ENCODE data around the gene PTPRG. TPM values are rescaled to one million over a fixed set of nuclear protein-coding genes. Genes with fewer than 3 reads are reported as not detected.

The PTPRG gene
- total and polyA plus RNA-seq, 10 of the 15 experiments (the other 5 are each of a cell fraction or from before 2014, with no cell fraction given) = 0.29 to 20.7 (median 1.4) TPM

- TF ChIP-seq, protein P1, sequence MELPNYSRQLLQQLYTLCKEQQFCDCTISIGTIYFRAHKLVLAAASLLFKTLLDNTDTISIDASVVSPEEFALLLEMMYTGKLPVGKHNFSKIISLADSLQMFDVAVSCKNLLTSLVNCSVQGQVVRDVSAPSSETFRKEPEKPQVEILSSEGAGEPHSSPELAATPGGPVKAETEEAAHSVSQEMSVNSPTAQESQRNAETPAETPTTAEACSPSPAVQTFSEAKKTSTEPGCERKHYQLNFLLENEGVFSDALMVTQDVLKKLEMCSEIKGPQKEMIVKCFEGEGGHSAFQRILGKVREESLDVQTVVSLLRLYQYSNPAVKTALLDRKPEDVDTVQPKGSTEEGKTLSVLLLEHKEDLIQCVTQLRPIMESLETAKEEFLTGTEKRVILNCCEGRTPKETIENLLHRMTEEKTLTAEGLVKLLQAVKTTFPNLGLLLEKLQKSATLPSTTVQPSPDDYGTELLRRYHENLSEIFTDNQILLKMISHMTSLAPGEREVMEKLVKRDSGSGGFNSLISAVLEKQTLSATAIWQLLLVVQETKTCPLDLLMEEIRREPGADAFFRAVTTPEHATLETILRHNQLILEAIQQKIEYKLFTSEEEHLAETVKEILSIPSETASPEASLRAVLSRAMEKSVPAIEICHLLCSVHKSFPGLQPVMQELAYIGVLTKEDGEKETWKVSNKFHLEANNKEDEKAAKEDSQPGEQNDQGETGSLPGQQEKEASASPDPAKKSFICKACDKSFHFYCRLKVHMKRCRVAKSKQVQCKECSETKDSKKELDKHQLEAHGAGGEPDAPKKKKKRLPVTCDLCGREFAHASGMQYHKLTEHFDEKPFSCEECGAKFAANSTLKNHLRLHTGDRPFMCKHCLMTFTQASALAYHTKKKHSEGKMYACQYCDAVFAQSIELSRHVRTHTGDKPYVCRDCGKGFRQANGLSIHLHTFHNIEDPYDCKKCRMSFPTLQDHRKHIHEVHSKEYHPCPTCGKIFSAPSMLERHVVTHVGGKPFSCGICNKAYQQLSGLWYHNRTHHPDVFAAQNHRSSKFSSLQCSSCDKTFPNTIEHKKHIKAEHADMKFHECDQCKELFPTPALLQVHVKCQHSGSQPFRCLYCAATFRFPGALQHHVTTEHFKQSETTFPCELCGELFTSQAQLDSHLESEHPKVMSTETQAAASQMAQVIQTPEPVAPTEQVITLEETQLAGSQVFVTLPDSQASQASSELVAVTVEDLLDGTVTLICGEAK (IDR thresholded peaks at IDR 0.05; ENCODE audit: borderline replicate concordance) = no peak
- TF ChIP-seq, protein P2, sequence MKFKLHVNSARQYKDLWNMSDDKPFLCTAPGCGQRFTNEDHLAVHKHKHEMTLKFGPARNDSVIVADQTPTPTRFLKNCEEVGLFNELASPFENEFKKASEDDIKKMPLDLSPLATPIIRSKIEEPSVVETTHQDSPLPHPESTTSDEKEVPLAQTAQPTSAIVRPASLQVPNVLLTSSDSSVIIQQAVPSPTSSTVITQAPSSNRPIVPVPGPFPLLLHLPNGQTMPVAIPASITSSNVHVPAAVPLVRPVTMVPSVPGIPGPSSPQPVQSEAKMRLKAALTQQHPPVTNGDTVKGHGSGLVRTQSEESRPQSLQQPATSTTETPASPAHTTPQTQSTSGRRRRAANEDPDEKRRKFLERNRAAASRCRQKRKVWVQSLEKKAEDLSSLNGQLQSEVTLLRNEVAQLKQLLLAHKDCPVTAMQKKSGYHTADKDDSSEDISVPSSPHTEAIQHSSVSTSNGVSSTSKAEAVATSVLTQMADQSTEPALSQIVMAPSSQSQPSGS (IDR thresholded peaks at IDR 0.05; ENCODE audit: low read length) = no peak
- no peak for TF ChIP-seq RBBP5 (conservative IDR thresholded peaks at IDR 0.05)
Observed at GRCh38 chr3:61730577-61731231, 169.3 kb downstream of the PTPRG start (continued).

DNA sequence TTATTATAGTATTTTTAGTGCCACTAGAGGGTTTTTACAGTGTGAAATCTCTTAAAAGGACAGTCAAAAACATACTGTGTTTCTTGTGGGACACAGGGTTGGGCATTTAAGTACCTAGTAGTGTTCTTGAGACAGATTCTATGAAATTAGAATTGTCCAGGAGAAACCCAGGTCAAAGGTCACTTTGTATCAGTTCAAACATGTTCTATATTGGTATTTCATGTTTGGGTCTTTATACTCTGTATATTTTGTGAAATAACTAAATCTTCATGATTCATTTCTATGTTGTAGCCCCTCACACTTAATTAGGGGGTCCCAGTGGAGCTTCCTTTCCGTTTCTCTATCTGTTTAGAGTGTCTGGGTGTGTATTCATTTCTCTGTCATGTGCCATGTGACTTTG, 171.6 kb downstream of the PTPRG start:
- peak; percentile 29 for ATAC-seq
- SMC1A ChIA-PET (ENCODE audit: uncharacterized antibody, unreplicated experiment) = interaction anchor here (0.7 to 2.4 kb wide), 11 partner anchors 9 to 172 kb away, joined by 3 to 8 read pairs (median 3); partner anchors contain the start of gene PTPRG
- WGBS (ENCODE audit: insufficient coverage, insufficient replicate concordance, low lambda C conversion rate, missing lambda C conversion rate) = 0% methylated on average over 1 of the region's 1 CpG
- intact Hi-C loops (cut with micrococcal nuclease; ENCODE audit: unreplicated experiment) = no loop called here
- no peaks in the 10 kb centered on the region for H3K27me3 ChIP-seq (replicated peaks in 1 of 2; ENCODE audit: control insufficient read depth in 2 of 2, insufficient read depth in 2 of 2, low read length in 1 of 2)
- TF ChIP-seq NR2F1 (conservative IDR thresholded peaks at IDR 0.05) = peak; percentile 70
- peak; percentile 58 for TF ChIP-seq NR2C1 (IDR thresholded peaks at IDR 0.05)
- TF ChIP-seq YBX1 (IDR thresholded peaks at IDR 0.05) = no peak
- no TSS peak for BruUV-seq (replicated peaks)
- H3K9ac ChIP-seq (ENCODE audit: control insufficient read depth, insufficient read depth, low read length) = no peak overlapping the region
- CTCF ChIA-PET = interaction anchor here (1.0 to 1.7 kb wide), 4 partner anchors 8 to 163 kb away, joined by 3 to 4 read pairs (median 3); no protein-coding TSS in a partner anchor
- POLR2A ChIA-PET = no interaction called here
- no peaks in the 10 kb centered on the region for H3K36me3 ChIP-seq (ENCODE audit: control insufficient read depth in 2 of 2, insufficient read depth in 2 of 2, low read length in 1 of 2)
- H3K4me3 ChIP-seq = no peak overlapping the region
- in situ Hi-C loops (cut with MboI) = no loop called here
- FAIRE-seq = no peak
- H4K20me1 ChIP-seq (ENCODE audit: control insufficient read depth, insufficient read depth) = no peaks in the 10 kb centered on the region
- no peak overlapping the region for H3K27ac ChIP-seq (ENCODE audit: control insufficient read depth, insufficient read depth)
- H3K9me3 ChIP-seq (replicated peaks; ENCODE audit: control insufficient read depth, insufficient read depth, low read length) = no peaks in the 10 kb centered on the region
- no peaks in the 10 kb centered on the region for H3K79me2 ChIP-seq (ENCODE audit: control insufficient read depth, insufficient read depth, low read length)
- no peaks in the 10 kb centered on the region for H3K4me1 ChIP-seq (ENCODE audit: control insufficient read depth, insufficient read depth, low read length)
- no peak for DNase-seq (ENCODE audit: low read depth, low spot score)
- H3K4me2 ChIP-seq (ENCODE audit: control insufficient read depth, insufficient read depth) = no peak overlapping the region
- RAD21 ChIA-PET (ENCODE audit: unreplicated experiment) = interaction anchor here (0.9 to 1.5 kb wide), 2 partner anchors 50 to 168 kb away, joined by 3 to 4 read pairs; no protein-coding TSS in a partner anchor
- no peak overlapping the region for H2AFZ ChIP-seq (ENCODE audit: control insufficient read depth, low read depth, low read length)
